HEK293 (cell line): ENCODE data around the gene GPR84.

Experiments used
- CTCF ChIA-PET: fragments of 350-600 bp; formaldehyde crosslinking; extraction: SDS; loops from one replicate; lab custom pipeline; 2021; ENCODE audit warnings: antibody characterized with exemption; lab: Yijun Ruan, JAX
- POLR2A ChIA-PET: fragments of 300-600 bp; formaldehyde crosslinking; extraction: SDS; loops from one replicate; lab custom pipeline; 2020; ENCODE audit warnings: antibody characterized with exemption, inconsistent platforms; lab: Yijun Ruan, JAX
- H3K27ac ChIP-seq: fragments of 200-500 bp; sonication (Bioruptor generic); 2 replicates; pipeline ENCODE4 v1.5.1; 2014; ENCODE audit warnings: low read depth, low read length, control low read depth, inconsistent platforms; ENCODE audit errors: extremely low read depth
- H3K36me3 ChIP-seq, 2 experiments: fragments of 200-500 bp in 1 of 2; sonication (Bioruptor generic) in 1 of 2; 1 replicate in 1 of 2; 2 replicates in 1 of 2; pipeline ENCODE4 v1.5.1; 2014 to 2017; ENCODE audit warnings: inconsistent platforms in 2 of 2, low read length in 2 of 2; ENCODE audit not compliant: control insufficient read depth in 2 of 2, insufficient read depth in 1 of 2
- H3K4me1 ChIP-seq: fragments of 200-500 bp; sonication (Bioruptor generic); 2 replicates; pipeline ENCODE4 v1.5.1; 2014; ENCODE audit warnings: mild to moderate bottlenecking, low read length, inconsistent platforms; ENCODE audit not compliant: control insufficient read depth, insufficient read depth
- H3K4me3 ChIP-seq: 2 replicates; pipeline ENCODE4 v1.5.1; 2011; ENCODE audit warnings: low read depth, mild to moderate bottlenecking, control low read depth, low read length, moderate library complexity
- H3K9me3 ChIP-seq: fragments of 200-500 bp; sonication (Bioruptor generic); 2 replicates; pipeline ENCODE4 v1.5.1; 2014; ENCODE audit warnings: low read depth, low read length, inconsistent platforms; ENCODE audit not compliant: control insufficient read depth, insufficient read depth
- IKZF3 ChIP-seq: fragments of 450-650 bp; IDR thresholded peaks from 2 replicates; pipeline ENCODE4 v1.5.0; 2018; ENCODE audit warnings: missing biosample characterization, mild to moderate bottlenecking, missing genetic modification characterization, moderate library complexity
- MYNN ChIP-seq: fragments of 450-650 bp; formaldehyde crosslinking; IDR thresholded peaks from 2 replicates; pipeline ENCODE4 v1.5.1; 2016; ENCODE audit warnings: missing biosample characterization, missing genetic modification characterization, borderline replicate concordance
- MZF1 ChIP-seq: fragments of 450-650 bp; formaldehyde crosslinking; IDR thresholded peaks from 2 replicates; pipeline ENCODE4 v1.5.1; 2017; ENCODE audit warnings: missing biosample characterization, missing genetic modification characterization, borderline replicate concordance
- PATZ1 ChIP-seq: fragments of 450-650 bp; formaldehyde crosslinking; IDR thresholded peaks from 2 replicates; pipeline ENCODE4 v1.5.1; 2016; ENCODE audit warnings: missing biosample characterization, missing genetic modification characterization
- PRDM1 ChIP-seq: fragments of 450-650 bp; formaldehyde crosslinking; IDR thresholded peaks from 2 replicates; pipeline ENCODE4; 2016; ENCODE audit warnings: missing biosample characterization, missing genetic modification characterization
- ZBTB48 ChIP-seq: fragments of 450-650 bp; formaldehyde crosslinking; IDR thresholded peaks from 2 replicates; pipeline ENCODE4 v1.5.1; 2016; ENCODE audit warnings: missing biosample characterization, missing genetic modification characterization
- ZFP41 ChIP-seq: fragments of 450-650 bp; formaldehyde crosslinking; IDR thresholded peaks from 2 replicates; pipeline ENCODE4 v1.5.1; 2016; ENCODE audit warnings: missing biosample characterization, missing genetic modification characterization, borderline replicate concordance
- ZNF148 ChIP-seq: fragments of 450-650 bp; formaldehyde crosslinking; IDR thresholded peaks from 2 replicates; pipeline ENCODE4 v1.5.0; 2017; ENCODE audit warnings: missing biosample characterization, missing genetic modification characterization, borderline replicate concordance
- ZNF394 ChIP-seq: fragments of 450-650 bp; formaldehyde crosslinking; IDR thresholded peaks from 2 replicates; pipeline ENCODE4 v1.5.1; 2016; ENCODE audit warnings: missing biosample characterization, missing genetic modification characterization, mild to moderate bottlenecking, moderate library complexity, borderline replicate concordance
- ZNF398 ChIP-seq: fragments of 450-650 bp; formaldehyde crosslinking; IDR thresholded peaks from 2 replicates; pipeline ENCODE4 v1.5.1; 2017; ENCODE audit warnings: missing biosample characterization, missing genetic modification characterization
- ZNF664 ChIP-seq: fragments of 450-650 bp; formaldehyde crosslinking; IDR thresholded peaks from 2 replicates; pipeline ENCODE4 v1.5.1; 2016; ENCODE audit warnings: missing biosample characterization, missing genetic modification characterization
- ZNF837 ChIP-seq: fragments of 450-650 bp; formaldehyde crosslinking; IDR thresholded peaks from 2 replicates; pipeline ENCODE4 v1.5.1; 2016; ENCODE audit warnings: missing biosample characterization, missing genetic modification characterization
- TF ChIP-seq, protein P1 (sequence below): fragments of 450-650 bp; formaldehyde crosslinking; IDR thresholded peaks from 2 replicates; pipeline ENCODE4 v1.5.1; 2016; ENCODE audit warnings: missing biosample characterization, missing genetic modification characterization

GPR84 gene

DNA sequence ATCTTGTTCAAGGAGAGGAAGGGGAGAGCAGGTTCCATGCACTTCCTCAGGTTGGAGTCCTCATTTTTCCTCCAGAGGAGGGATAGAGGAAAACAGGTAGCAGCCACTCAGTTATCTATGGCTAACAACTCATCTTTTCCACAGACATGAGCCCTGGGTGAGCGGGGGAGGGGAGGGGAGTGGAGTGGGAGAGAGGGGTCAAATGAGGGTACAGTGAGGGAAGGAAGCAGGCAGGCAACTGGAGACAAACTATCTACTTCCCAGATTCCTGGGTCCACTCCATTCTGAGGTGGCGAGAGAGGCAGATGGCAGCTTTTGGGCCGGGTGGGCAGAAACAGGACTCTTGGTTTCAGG, 22.8 kb upstream of the GPR84 start:
- peak overlapping the region; percentile 44; the same call in 1 of the 2 replicates for H3K27ac ChIP-seq
- TF ChIP-seq MZF1 (tag by site-specific recombination) (no peak), IKZF3 (tag by site-specific recombination) (peak; percentile 6; the same call in 1 of the 2 replicates), ZBTB48 (tag by site-specific recombination) (peak; percentile 24; the same call in 1 of the 2 replicates), ZNF398 (tag by site-specific recombination) (peak; percentile 65), ZNF837 (no peak), PATZ1 (tag by site-specific recombination) (peak; percentile 39; the same call in 1 of the 2 replicates)
- peaks cover 0 to 25% of the 10 kb centered on the region in 2 experiments; a peak in 1 of 3 replicates for H3K36me3 ChIP-seq
- CTCF ChIA-PET, result interaction anchor here (0.6 to 5.3 kb wide), 10 partner anchors 8 to 173 kb away, joined by 3 to 38 read pairs (median 7); no protein-coding TSS in a partner anchor
- H3K4me3 ChIP-seq, result no peak overlapping the region
- POLR2A ChIA-PET, result interaction anchor here (1.1 to 1.5 kb wide), 3 partner anchors 15 to 28 kb away, joined by 3 to 8 read pairs (median 3); no protein-coding TSS in a partner anchor
- peaks cover 27% of the 10 kb centered on the region for H3K4me1 ChIP-seq
- no peaks in the 10 kb centered on the region for H3K9me3 ChIP-seq

DNA sequence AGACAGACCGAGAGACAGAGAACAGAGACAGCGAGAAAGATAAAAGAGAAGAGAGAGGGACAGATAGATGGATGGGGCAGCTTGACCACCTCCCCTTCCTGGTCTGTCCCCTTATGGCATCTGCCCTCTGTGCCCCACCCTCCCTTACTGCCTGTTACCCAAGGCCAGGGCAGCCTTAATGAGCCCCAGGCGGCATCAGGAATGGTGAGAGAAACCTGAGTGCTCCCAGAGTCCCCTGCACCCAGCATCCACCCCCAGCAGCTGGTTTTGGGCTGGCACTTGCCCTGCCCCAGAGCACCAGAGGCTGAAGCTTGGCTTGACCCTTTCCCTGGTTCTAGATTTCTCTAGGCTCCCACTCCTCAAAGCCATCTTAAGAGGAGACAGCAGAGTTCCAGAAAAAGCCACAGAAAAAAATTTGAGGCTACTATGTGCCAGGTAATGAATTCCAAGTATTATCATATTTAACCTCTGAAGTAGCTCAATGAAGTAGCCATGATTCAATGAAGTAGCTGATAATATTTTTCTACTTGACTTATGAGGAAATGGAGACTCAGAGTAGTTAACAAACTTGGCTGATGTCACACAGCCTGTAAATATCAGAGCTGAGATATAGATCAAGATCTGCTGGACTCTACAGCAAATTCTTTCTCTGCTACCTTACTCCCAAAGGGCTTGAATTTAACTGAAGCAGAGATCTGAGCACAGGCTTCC, 22.3 kb upstream of the GPR84 start:
- Histone ChIP-seq H3K9me3 (no peaks in the 10 kb centered on the region), H3K4me1 (peaks cover 27% of the 10 kb centered on the region), H3K4me3 (no peak overlapping the region), H3K36me3 (peaks cover 0 to 28% of the 10 kb centered on the region in 2 experiments; a peak in 1 of 3 replicates), H3K27ac (0 out of 2 replicates have a peak overlapping the region, but pooled peaks have one; percentile 44)
- TF ChIP-seq ZNF148 (no peak), MYNN (no peak), ZNF664 (0 out of 2 replicates have a peak, but pooled peaks have one; percentile 9), PRDM1 (no peak), ZNF394 (tag by site-specific recombination) (peak; percentile 71), ZFP41 (no peak)
- TF ChIP-seq, protein P1, sequence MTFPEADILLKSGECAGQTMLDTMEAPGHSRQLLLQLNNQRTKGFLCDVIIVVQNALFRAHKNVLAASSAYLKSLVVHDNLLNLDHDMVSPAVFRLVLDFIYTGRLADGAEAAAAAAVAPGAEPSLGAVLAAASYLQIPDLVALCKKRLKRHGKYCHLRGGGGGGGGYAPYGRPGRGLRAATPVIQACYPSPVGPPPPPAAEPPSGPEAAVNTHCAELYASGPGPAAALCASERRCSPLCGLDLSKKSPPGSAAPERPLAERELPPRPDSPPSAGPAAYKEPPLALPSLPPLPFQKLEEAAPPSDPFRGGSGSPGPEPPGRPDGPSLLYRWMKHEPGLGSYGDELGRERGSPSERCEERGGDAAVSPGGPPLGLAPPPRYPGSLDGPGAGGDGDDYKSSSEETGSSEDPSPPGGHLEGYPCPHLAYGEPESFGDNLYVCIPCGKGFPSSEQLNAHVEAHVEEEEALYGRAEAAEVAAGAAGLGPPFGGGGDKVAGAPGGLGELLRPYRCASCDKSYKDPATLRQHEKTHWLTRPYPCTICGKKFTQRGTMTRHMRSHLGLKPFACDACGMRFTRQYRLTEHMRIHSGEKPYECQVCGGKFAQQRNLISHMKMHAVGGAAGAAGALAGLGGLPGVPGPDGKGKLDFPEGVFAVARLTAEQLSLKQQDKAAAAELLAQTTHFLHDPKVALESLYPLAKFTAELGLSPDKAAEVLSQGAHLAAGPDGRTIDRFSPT, result no peak
- ChIA-PET CTCF (interaction anchor here (0.6 to 5.3 kb wide), 11 partner anchors 7 to 391 kb away, joined by 3 to 38 read pairs (median 7); no protein-coding TSS in a partner anchor), POLR2A (interaction anchor here (1.5 kb wide), 1 partner anchor 27 kb away, joined by 8 read pairs; no protein-coding TSS in a partner anchor)
